Ascending aorta (tissue), 2 donors: ENCODE data around the gene BCAS1. TPM values are rescaled to one million over a fixed set of nuclear protein-coding genes. Genes with fewer than 3 reads are reported as not detected.

Experiments
- DNase-seq, 2 donors: peaks; one replicate each; pipeline ENCODE4 v3.0.0-alpha.2; 2019; ENCODE audit warnings: low spot score in 2 of 2
- H3K27ac ChIP-seq, 2 donors: fragments of 200-600 bp; sonication (generic); one replicate each; pipeline ENCODE4 v1.5.1; 2016 to 2017; ENCODE audit warnings: mild to moderate bottlenecking in 1 of 2
- H3K27me3 ChIP-seq: fragments of 200-600 bp; sonication (generic); one replicate; pipeline ENCODE4 v1.5.1; 2017
- H3K36me3 ChIP-seq, 2 donors: fragments of 200-600 bp; sonication (generic); one replicate each; pipeline ENCODE4 v1.5.1; 2016
- H3K4me1 ChIP-seq, 2 donors: fragments of 200-600 bp; sonication (generic); one replicate each; pipeline ENCODE4 v1.5.1; 2016 to 2017; ENCODE audit warnings: mild to moderate bottlenecking in 1 of 2
- H3K4me3 ChIP-seq, 2 donors: fragments of 200-600 bp; sonication (generic); one replicate each; pipeline ENCODE4 v1.5.1; 2016 to 2017; ENCODE audit warnings: mild to moderate bottlenecking in 1 of 2
- H3K9me3 ChIP-seq, 2 donors: fragments of 200-600 bp; sonication (generic); one replicate each; pipeline ENCODE4 v1.5.1; 2016
- intact Hi-C: fragments of 100-400 bp; cut with DNase I; formaldehyde crosslinking; loops from one replicate; pipeline ENCODE4 v1.15.1; 2023
- total RNA-seq: library from RNA; depleted of rRNA; stranded (reverse); fragments of >200 nt; gene quantifications from one replicate; pipeline ENCODE4 v1.1.0, GENCODE V29; 2016
- TF ChIP-seq, protein P1 (sequence below), 3 experiments: fragments of 200-600 bp in 2 of 3; fragments of 450-650 bp in 1 of 3; sonication (generic) in 2 of 3; IDR thresholded peaks; one replicate each; pipeline ENCODE4 v1.5.1; 2016 to 2019; ENCODE audit warnings: antibody characterized with exemption in 3 of 3, mild to moderate bottlenecking in 1 of 3, moderate library complexity in 1 of 3

Gene BCAS1
- total RNA-seq, 1 donor from 2014 or later = not detected

DNA sequence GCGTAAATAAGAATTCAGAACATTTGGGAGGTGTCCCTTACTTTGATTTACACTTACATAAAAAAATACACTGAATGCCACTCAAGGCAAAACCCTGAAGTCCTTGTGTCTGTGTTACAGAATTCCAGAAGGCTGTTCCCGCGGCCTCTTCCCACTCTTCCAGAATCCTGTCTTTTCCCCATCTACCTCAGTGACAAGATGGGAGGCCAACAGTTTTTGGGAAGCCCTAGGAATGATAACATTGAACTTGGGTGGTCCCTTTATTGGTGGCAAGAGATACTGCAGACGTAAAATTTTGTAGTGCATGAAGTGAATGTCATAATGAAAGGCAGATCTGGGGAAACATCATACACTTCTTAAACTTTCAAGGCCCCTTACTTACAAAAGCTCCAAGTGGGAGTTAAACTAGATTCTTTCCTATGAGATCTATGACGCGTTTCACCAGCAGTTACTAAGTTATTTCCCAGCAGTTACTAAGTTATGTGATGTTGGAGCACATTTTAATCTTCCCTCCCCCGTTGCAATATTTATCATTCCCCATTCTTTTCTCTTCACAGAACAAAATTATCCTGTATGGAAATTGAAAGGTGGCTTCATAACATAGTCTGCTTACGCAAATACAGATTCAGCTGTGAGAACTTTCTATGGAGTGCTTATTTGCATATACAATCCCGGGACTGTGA, 79.5 kb downstream of the BCAS1 start:
- intact Hi-C loops = no loop called here
- Histone ChIP-seq H3K27ac (no peak overlapping the region), H3K36me3 (no peaks in the 10 kb centered on the region), H3K27me3 (no peaks in the 10 kb centered on the region), H3K9me3 (no peaks in the 10 kb centered on the region), H3K4me1 (no peaks in the 10 kb centered on the region), H3K4me3 (no peak overlapping the region)
- TF ChIP-seq, protein P1, sequence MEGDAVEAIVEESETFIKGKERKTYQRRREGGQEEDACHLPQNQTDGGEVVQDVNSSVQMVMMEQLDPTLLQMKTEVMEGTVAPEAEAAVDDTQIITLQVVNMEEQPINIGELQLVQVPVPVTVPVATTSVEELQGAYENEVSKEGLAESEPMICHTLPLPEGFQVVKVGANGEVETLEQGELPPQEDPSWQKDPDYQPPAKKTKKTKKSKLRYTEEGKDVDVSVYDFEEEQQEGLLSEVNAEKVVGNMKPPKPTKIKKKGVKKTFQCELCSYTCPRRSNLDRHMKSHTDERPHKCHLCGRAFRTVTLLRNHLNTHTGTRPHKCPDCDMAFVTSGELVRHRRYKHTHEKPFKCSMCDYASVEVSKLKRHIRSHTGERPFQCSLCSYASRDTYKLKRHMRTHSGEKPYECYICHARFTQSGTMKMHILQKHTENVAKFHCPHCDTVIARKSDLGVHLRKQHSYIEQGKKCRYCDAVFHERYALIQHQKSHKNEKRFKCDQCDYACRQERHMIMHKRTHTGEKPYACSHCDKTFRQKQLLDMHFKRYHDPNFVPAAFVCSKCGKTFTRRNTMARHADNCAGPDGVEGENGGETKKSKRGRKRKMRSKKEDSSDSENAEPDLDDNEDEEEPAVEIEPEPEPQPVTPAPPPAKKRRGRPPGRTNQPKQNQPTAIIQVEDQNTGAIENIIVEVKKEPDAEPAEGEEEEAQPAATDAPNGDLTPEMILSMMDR (IDR thresholded peaks at IDR 0.05) = no peak
- DNase-seq = no peak

DNA sequence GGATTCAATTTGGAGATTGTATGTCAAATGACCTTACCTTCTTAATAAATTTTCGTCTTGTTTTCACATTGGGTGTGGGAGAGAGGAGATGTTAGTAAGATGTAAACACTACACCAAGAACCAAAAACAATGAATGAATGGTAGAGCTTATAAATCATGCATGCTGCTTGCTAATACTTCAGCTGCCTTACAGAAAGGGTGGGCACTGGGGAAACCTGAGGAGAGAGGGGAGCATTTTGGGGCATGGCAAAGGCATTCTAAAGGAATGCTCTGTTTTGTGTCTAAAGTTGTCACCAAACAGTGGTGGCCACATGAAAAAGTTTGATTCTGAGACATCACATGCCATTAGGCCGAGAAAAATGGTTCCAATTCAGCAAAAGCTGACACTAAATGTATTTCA, 80.4 kb downstream of the BCAS1 start:
- TF ChIP-seq, protein P1 (IDR thresholded peaks at IDR 0.05) = no peak
- no peak overlapping the region for H3K4me3 ChIP-seq
- intact Hi-C loops = no loop called here
- H3K27ac ChIP-seq = no peak overlapping the region
- no peaks in the 10 kb centered on the region for H3K36me3 ChIP-seq
- H3K4me1 ChIP-seq = no peaks in the 10 kb centered on the region
- no peaks in the 10 kb centered on the region for H3K9me3 ChIP-seq
- no peak for DNase-seq
- H3K27me3 ChIP-seq = no peaks in the 10 kb centered on the region

GRCh38 chr20:53989401-53989800, 81.0 kb downstream of the BCAS1 start:
- no peak overlapping the region for H3K4me3 ChIP-seq
- no peak for DNase-seq
- no peak overlapping the region for H3K27ac ChIP-seq
- no peaks in the 10 kb centered on the region for H3K27me3 ChIP-seq
- H3K36me3 ChIP-seq = no peaks in the 10 kb centered on the region
- intact Hi-C loops = no loop called here
- TF ChIP-seq, protein P1 (IDR thresholded peaks at IDR 0.05) = no peak
- H3K4me1 ChIP-seq = no peaks in the 10 kb centered on the region
- no peaks in the 10 kb centered on the region for H3K9me3 ChIP-seq

DNA sequence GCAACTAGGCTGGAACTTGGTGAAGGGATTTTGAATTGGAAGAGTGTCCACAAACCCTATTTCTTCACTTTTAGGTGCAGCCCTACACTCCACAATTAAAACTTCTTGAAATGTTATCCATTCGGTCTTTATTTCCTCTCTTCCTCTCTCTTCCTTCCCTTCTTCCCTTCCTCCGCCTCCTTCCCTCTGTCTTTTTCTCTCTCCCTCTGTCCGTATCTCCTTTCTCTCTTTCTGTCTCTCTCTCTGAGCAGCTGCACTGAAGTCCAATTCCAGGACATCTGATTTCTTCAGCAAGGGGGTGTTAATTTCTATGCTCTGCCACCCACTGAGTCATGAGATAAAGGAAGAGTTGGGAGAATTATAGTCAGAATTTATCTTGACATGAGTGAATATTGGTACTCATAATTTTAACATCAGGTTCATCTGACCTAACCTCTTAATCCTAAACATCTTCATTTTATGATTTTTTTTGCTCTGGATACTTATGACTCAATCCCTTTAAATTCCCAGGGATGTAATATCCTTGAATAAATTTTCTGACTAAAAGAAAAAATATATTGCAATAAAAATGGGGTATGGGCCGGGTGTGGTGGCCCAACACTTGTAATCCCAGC, 84.2 kb downstream of the BCAS1 start:
- H3K27ac ChIP-seq = no peak overlapping the region
- no peak for DNase-seq
- H3K4me3 ChIP-seq = no peak overlapping the region
- H3K9me3 ChIP-seq = no peaks in the 10 kb centered on the region
- H3K4me1 ChIP-seq = no peaks in the 10 kb centered on the region
- H3K27me3 ChIP-seq = no peaks in the 10 kb centered on the region
- intact Hi-C loops = no loop called here
- TF ChIP-seq, protein P1 (IDR thresholded peaks at IDR 0.05) = no peak
- no peaks in the 10 kb centered on the region for H3K36me3 ChIP-seq

- Histone ChIP-seq H3K4me1 (no peaks in the 10 kb centered on the region), H3K9me3 (no peaks in the 10 kb centered on the region), H3K4me3 (no peak overlapping the region), H3K27me3 (no peaks in the 10 kb centered on the region), H3K36me3 (no peaks in the 10 kb centered on the region), H3K27ac (no peak overlapping the region)
- TF ChIP-seq, protein P1 (IDR thresholded peaks at IDR 0.05) = no peak
- intact Hi-C loops = no loop called here
- DNase-seq = no peak
These were observed 85.3 kb downstream of the BCAS1 start for GRCh38 chr20:53985150-53985518.
